GM19438 (cell line): ENCODE results near the gene PPP1R1C.
"Not testable (repeated sequence)": the region's sequence is repeated elsewhere in the genome, so short reads cannot be mapped to it uniquely, and the experiment has no call there.

Experiments used
- ATAC-seq: cut with Tn5 transposase; IDR thresholded peaks from one replicate; pipeline ENCODE4 v1.9.1; 2021; ENCODE audit warnings: low read depth; ENCODE audit not compliant: unreplicated experiment

PPP1R1C gene, protein sequence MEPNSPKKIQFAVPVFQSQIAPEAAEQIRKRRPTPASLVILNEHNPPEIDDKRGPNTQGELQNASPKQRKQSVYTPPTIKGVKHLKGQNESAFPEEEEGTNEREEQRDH

DNA sequence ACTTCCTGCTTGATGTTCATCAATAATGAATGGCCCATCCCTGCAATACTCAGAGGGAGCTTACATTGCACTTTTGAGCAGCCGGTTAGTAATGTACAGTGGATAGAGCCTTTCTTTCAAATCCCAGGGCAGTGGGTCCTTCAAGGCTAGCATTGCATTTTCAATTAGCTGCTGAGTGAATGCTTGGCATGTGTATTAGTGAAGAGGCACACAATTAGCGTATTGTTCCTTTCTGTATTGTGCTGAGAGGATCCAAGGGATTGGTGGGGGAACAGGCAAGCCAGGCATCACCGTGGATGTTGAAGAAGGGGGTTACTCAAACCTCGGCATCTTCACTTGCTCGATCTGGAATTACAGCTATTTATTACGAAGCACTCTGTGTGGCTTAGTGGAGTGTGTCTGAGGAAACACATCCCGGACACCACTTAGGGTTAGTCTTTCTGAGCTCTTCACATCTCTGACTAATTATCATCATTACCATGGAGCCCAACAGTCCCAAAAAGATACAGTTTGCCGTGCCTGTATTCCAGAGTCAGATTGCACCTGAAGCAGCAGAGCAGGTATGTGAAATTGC, at the start of gene PPP1R1C:
TSS of gene PPP1R1C (plus strand) at position 222 of the 574 bp plus-strand sequence. CDS start at position 480, 258 bp downstream.
- ATAC-seq: no peak

DNA sequence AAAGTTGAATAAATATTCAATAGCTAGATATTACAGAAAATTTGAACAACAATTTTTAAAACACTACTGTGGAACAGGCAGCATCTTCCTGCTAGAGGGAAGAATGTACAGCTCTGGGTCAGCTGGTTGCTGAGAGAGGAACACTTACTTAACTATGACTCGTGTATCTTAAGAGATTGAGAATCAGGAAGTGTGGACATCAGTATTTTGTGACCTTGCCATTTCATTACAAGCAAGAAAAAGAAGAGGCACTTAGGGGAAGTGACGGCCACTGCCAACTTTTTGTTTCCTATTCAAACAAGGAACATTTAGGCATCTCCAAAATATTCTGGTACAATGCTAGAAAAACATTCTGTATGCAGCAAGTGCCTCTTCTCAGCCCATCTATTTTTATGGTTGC, 48.2 kb upstream of the PPP1R1C start:
- no peak for ATAC-seq

DNA sequence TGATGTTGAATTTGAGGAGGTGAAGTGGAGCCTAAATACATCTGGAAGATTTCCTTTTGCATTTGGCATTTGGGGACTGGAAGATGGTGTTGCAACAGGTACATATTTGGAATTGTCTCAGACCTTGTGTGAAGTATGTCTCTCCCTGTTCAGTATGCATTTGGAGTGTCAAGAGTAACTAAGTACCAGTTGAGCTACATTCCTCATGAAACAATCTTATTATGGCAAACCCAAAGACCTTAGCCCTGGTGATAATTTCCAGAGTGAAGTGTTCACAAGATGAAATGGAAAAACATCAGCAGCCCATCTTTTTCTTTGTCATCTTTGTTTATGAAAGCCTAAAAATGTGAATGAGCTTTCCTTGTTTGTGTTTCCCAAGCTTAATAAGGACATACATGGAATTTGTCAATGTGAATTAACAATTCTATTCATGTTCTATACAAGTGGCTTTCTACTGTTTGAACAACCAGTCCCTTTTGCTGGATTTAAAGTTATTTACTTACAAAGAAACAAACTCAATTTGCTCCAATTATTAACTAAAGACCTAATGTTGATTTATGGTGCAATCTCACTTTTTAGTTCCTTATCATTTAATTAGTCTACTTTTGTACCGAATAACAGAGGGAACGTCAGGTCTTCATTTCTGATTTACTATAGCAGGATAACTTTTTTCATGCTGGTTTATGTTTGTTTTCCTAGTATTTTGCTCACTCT, 42.1 kb upstream of the PPP1R1C start:
- no peak for ATAC-seq

DNA sequence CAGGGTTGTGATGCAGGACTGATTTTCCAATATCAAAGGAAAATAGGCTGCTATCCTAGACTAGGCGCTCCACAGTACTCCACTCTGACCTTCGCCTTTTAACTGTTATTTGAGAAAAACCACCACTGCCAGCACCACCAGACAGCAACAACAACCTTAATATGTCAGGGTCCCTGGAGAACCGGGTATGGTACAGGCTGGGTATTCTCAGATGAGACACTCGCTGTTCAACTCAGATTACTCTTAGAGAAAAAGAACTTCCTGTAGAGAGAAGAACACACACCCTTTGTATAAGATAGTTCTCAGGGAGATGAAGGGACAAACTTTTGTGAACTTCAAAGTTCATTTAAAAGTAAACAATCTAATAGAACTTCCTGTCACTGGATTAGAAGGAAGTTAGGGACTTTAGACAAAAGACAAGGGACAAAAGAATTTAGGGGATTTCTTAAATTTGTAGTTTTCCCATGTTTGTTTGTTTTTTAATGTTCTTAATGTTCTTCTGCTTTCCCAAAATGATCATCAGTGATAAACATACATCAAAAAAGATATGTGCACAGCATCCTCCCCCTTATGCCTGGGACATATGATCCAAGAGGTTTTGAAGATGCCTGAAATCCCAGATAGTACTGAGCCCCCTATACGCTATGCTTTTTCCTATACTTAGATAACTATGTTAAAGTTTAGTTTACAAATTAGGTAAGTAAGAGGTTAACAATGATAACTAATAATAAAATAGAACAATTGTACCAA, 41.3 kb upstream of the PPP1R1C start:
- ATAC-seq: no peak

DNA sequence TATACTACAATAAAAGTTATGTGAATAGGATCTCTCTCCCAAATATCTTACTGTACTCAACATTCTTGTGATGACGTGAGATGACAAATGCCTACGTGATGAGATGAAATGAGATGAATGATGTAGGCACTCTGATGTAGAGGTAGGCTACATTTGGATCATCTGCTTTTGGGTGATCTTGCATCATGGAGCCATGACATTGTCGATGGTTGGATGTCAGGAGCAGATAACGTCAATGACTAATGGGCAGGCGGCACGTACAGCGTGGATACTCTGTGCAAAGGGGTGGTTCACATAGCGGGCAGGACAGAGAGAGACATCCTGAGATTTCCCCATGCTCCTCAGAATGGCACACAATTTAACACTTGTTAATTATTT, 40.8 kb upstream of the PPP1R1C start:
- no peak for ATAC-seq

DNA sequence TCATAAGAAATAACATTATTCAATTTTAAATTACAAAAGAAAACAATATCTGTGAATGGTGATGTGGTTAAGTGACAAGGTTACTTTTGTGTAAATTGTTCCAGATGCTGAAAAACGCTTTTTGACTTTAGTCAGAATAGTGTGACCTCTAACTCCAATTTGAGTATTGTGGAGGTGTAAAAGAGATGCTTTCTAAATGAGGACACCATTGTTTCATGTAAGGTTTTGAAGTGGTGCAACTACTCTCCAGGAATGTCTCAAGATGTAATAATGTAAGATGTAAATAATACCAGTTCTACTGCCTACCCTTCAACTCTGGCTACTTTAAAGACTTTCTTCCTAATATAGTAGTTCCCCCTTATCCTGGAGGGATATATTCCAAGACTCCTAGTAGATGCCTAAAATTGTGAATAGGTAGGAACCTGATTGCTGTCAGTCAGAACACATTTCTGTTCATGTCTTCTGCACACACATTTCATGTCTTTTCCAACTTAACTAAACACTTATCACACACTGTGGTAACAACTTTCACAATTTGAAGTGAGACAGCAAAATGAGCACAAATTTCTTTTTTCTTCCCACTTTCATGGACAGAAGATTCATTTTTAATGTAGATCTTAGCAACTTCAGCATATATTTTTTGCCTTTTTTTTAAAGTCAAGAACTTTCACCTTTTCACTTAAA, 39.1 kb upstream of the PPP1R1C start:
- ATAC-seq: no peak

DNA sequence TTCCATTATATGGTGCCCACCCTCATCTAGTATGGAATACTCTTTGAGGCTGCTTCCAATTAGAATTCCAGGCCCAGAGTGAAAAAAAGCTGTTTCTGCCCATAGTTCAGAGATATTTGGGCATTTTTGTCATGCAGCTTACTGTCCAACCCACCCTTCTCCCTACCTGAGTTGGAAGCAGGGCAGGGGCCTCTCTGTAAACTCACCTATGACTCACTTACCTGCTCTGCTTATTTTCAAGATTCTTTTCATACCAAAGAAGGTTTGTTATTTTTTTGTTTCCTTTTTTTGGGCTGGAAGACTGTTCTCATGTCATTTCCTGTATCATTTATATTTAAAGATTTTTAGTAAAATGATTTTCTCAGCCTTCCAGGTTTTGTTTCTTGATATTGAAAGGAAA, 38.4 kb upstream of the PPP1R1C start:
- no peak for ATAC-seq

DNA sequence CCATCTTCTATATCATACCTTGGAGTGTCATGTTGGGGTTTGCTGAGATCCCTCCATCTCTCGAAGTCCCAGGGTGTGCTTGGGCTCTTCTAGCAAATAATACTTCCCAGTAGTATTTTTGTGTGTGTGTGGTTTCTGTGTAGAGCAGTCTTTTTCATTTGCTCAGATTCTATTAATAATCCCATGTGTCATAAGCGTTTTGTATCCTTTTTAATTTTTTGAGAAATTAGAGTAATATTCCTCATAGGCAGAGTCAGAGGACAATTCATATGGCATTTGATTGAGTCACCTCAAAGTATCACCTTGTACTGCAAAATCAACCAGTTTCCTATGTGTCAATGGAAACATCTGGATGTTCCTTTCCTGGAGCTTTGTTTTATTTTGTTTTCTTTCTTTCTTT, 37.4 kb upstream of the PPP1R1C start:
- ATAC-seq: no peak

DNA sequence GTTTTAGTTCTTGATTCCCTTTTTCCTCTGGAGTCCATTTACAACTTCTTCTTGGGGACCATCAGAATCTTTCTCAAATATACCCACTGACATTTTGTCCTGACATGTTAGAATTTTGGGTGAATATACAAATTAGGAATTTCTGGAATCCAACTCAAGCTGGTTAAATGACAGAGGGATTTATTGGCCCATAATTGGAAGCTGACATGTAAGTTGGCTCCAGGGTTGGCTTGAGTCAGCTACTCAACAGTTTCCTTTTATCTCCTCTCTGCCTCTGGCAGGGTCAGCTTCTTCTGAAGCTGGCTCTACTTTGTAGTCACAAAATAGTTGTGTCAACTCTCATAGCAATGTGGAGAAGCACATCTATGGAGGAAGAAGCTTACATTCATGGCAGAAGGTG, 36.6 kb upstream of the PPP1R1C start:
- no peak for ATAC-seq

DNA sequence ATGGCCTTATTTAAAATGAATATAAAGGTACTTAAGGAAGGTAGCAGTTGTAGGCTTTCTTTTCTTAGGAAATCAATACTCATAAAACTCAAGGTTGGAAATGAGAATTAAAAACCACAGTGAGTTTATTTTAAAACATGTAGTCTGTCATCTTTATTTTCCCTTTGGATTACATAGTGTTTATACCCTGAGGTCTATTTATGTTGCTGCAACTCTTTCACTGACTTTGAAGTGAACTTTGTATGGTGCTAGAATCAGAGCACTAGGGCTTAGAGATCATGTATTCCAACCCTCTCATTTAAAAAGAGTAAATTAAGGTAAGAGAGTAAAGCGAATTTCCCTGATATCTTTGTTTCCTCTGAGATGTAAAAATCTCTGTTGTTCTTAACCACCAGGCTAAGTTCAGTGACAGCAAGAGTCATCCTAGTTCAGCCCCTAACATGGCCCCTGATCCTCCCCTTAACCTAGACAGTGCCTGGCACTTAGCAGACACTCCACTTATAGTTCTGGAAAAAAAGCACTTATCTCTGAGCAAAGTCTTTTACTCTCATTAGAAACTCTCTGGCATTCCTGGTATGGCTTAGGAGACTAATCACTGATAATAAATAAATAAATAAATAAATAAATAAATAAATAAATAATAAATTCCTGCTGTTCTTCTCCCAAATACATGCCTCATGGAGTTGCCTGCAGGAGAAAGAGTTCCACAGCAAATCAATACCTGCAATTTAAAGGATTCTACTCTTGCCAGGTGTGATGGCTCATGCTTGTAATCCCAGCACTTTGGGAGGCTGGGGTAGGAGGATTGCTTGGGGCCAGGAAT, 33.0 kb upstream of the PPP1R1C start:
- no peak for ATAC-seq

DNA sequence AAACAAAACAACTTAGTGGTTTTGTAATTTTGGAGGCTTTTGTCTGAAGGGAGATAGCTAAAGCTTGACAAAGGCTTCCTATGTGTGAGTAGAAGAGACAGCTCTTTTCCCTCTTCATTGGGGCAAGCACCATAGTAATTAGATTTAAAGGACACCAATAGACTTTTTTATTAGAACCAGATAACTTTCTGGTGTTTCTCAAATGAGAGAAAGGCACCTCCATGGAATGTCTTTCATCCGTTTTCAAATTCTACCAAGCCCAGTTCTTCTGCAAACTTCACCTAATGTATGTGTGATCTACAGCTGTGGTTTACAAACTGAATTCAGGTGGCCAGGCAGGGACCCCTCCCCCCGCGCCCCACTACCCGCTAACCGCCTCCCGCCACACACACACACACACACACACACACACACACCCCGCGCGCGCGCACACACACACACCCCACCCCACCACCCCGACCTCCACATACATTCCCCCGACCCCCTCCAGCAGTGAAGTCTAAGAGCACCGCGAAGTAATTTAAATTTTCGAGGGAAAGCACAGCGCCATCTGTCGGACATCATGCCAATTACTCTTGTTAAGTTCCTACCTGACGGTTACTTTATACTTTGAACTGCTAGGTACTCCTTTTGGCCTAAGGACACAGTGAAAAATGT, 31.6 kb upstream of the PPP1R1C start:
- ATAC-seq: no peak

DNA sequence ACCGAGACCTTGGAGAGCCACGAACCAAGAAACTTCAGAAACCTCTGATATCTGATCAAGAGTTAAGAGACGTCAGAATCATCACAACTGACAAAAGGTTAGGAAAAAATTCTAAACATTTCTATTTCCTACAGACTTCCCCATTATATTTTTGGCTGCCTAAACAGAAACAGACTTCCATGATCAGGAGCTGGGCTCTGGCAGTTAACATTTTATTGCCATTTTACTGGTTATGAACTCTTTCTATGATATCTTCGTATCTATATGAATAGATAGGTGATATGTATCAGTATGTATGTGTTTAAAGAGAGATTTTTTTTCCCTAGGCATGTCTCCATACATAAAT, 31.1 kb upstream of the PPP1R1C start:
- ATAC-seq: no peak

DNA sequence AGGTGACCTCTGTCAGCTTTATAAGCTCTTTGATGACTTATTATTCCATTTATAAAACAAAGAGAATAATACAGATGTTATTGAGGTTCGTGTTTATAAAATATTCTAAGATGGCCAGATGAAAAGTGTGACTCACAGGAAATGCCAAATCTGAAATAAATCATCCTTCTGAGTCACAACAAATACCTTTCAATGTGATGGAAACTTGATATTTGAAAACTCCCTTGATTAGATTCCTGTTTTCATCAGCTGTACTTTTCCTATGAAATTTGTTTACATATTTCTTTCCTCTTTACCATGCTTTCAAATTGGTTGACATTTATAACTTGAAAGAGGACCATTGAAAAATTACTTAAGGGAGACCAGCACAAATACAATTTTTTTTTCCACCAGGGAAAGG, 30.6 kb upstream of the PPP1R1C start:
- no peak for ATAC-seq

DNA sequence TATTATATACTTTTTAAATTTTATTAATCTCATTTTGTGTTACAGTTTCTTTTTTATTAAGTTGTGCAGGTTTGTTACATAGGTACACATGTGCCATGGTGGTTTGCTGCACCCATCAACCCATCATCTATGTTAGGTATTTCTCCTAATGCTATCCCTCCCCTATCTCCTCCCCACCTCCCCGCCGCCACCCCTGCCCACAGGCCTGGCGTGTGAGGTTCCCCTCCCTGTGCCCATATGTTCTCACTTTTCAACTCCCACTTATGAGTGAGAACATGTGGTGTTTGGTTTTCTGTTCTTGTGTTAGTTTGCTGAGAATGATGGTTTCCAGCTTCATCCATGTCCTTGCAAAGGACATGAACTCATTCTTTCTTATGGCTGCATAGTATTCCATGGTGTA, 29.8 kb upstream of the PPP1R1C start:
- not testable (repeated sequence) for ATAC-seq

DNA sequence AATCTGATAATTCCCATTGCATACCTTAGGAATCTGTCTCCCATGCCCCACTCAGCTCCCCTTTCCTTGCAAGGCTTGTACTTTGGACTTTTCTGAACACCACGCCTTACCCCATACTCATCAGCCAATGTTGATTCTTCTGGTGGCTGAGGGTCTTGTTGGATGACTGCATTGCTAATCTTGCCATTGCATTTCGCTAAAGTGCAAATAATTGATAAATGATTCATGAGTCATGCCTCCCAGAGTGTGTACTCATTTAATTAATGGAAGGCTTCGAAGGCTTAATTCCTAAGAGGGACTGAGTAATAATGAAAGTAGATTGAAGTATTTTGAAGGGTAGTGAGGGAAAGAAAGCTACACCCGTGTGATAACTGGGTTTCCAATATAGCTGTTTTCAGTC, 28.0 kb upstream of the PPP1R1C start:
- ATAC-seq: no peak

DNA sequence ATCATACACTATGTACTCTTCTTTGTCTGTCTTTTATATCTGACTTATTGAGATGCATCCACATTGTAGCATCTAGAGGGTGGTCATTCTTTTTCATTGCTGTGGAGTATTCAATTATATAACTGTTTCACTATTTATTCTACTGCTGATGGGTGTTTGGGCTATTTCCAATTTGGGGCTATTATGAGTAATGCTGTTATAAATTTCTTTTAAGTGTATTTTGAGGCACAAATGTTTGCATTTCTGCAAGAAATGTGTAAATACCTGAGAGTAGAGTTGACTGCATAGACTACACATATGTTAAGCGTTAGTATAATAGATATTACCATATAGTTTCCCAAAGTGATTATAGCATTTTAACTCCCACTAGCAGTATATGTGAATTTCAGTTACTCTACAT, 26.9 kb upstream of the PPP1R1C start:
- no peak for ATAC-seq

DNA sequence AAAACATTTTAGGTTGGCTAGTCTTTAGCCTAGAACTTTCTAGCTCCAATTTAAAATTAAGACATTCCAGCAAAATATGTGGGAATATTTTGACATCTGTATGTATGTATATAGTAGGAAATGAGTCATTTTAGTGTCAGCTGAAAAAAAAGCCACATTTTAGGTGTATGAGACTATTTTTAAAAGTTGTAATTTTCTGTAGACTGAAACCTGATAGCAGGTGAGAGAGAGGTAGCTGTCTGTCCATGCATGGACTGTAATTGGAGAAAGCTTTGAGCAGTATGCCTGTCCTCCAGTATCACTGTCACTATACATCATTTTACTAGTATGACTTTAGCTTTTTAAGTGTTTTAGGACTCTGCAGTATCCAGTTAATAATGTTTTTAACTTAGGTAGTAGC, 26.1 kb upstream of the PPP1R1C start:
- ATAC-seq: no peak

DNA sequence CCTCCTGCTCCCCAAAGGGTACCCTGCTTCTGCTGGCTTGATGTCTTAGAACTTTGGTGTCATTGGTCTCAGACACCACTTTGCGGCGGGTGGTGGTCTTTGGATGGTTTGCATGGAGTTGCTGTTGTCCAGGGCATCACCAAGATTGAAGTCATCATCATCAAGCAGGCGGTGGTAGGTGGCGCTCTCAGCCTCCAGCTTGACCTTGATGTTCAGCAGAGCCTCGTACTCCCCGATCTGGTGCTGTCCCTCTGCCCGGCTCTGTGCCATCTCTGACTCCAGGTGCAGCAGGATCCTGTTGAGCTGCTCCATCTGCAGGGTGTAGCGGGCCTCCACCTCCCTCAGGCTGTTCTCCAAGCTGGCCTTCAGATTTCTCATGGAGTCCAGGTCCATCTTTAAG, 24.5 kb upstream of the PPP1R1C start:
- ATAC-seq: not testable (repeated sequence)

DNA sequence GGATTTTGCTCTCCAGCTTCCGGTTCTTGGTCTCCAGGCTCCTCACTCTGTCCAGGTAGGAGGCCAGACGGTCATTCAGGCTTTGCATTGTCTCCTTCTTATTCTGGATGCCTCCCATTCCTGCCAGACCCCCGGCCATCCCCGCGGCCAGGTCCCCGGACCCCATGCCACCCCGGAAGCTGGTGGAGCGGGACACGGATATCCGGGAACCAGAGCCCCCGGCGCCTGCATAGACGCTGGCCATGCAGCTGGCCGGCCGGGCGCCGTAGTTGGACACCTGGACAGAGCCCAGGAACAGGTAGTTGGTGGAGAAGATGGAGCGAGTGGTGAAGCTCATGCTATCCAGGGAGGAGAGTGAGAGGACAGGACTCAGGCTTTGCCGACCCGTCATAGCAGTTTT, 23.5 kb upstream of the PPP1R1C start:
- ATAC-seq: no peak
